K562 (cell line): ENCODE measurements around the gene SH3D19. TPM values are rescaled to one million over a fixed set of nuclear protein-coding genes. Genes with fewer than 3 reads are reported as not detected.

Experiments used
- ATAC-seq: fragments of 200-7000 bp; cut with Tn5 transposase; 3 replicates; pipeline ENCODE4 v1.9.1; 2020; ENCODE audit warnings: moderate library complexity
- BruUV-seq: library from RNA; stranded (reverse); fragments of 400-500 nt; replicated peaks from 2 replicates; lab custom pipeline; 2021; lab: Mats Ljungman, UMichigan
- CTCF ChIA-PET: fragments of 300-600 bp; formaldehyde crosslinking; extraction: SDS; loops from one replicate; lab custom pipeline; 2021; ENCODE audit warnings: low intra/inter-chr PET ratio; lab: Yijun Ruan, JAX
- POLR2A ChIA-PET: fragments of 300-600, 350-650 bp; sonication (Branson Sonifier 250); formaldehyde crosslinking; extraction: SDS; loops from one replicate; lab custom pipeline; 2021; ENCODE audit warnings: antibody characterized with exemption, inconsistent platforms; lab: Yijun Ruan, JAX
- DNase-seq, 4 experiments: peaks; one replicate each; pipeline versions ENCODE4 v3.0.0 to v3.0.0-alpha.2; 2011 to 2018; ENCODE audit warnings: low spot score in 3 of 4, mixed read lengths in 3 of 4; ENCODE audit errors: extremely low read depth in 1 of 4
- FAIRE-seq: peaks from 2 replicates; lab custom pipeline; 2011; peaks lifted over from hg19 to GRCh38; lab: Jason Lieb, UNC
- H2AFZ ChIP-seq: 2 replicates; pipeline ENCODE4 v1.6.0; 2011; ENCODE audit warnings: low read depth, low read length, control low read depth, inconsistent platforms
- H3K27ac ChIP-seq: fragments of 200-600 bp; 3 replicates; pipeline ENCODE4 v1.8.0; 2011; ENCODE audit warnings: low read depth, mild to moderate bottlenecking, control low read depth, inconsistent platforms, low read length, moderate library complexity, mixed read lengths; ENCODE audit errors: extremely low read depth
- H3K27me3 ChIP-seq, 2 experiments: fragments of 300-600 bp in 1 of 2; 2 replicates in 1 of 2; 3 replicates in 1 of 2; pipeline versions ENCODE4 v1.6.0 to v1.8.0; 2011; ENCODE audit warnings: inconsistent platforms in 2 of 2, low read length in 2 of 2, mild to moderate bottlenecking in 1 of 2, mixed read lengths in 1 of 2, moderate library complexity in 1 of 2; ENCODE audit not compliant: control insufficient read depth in 2 of 2, insufficient read depth in 2 of 2
- H3K36me3 ChIP-seq: fragments of 300-600 bp; 3 replicates; pipeline ENCODE4 v1.8.0; 2011; ENCODE audit warnings: mild to moderate bottlenecking, low read length, inconsistent platforms; ENCODE audit not compliant: control insufficient read depth, insufficient read depth
- H3K4me1 ChIP-seq, 2 experiments: fragments of 200-600 bp in 1 of 2; replicated peaks in 1 of 2; 2 replicates in 1 of 2; 3 replicates in 1 of 2; pipeline versions ENCODE4 v1.5.1 to v1.8.0; 2011; ENCODE audit warnings: inconsistent platforms in 2 of 2, low read length in 2 of 2, mild to moderate bottlenecking in 1 of 2, mixed read lengths in 1 of 2, moderate library complexity in 1 of 2; ENCODE audit not compliant: control insufficient read depth in 2 of 2, insufficient read depth in 2 of 2
- H3K4me2 ChIP-seq: 2 replicates; pipeline ENCODE4 v1.6.1; 2011; ENCODE audit warnings: low read length, control low read depth, inconsistent platforms, mixed read lengths; ENCODE audit not compliant: insufficient read depth
- H3K4me3 ChIP-seq: fragments of 200-600 bp; sonication (generic), shearing (Covaris generic); 2 replicates; pipeline ENCODE4 v1.5.1; 2016; ENCODE audit warnings: control low read depth, inconsistent platforms
- H3K79me2 ChIP-seq: fragments of 200-600 bp; 3 replicates; pipeline ENCODE4 v1.8.0; 2011; ENCODE audit warnings: low read length, inconsistent platforms; ENCODE audit not compliant: control insufficient read depth, insufficient read depth
- H3K9ac ChIP-seq, 2 experiments: 2 replicates each; pipeline versions ENCODE4 v1.6.0 to v1.6.1; 2011; ENCODE audit warnings: low read depth in 2 of 2, low read length in 2 of 2, control low read depth in 1 of 2, inconsistent platforms in 1 of 2, mild to moderate bottlenecking in 1 of 2, mixed read lengths in 1 of 2; ENCODE audit not compliant: insufficient read depth in 1 of 2
- H3K9me1 ChIP-seq: one replicate; pipeline ENCODE4 v1.6.0; 2011; ENCODE audit warnings: inconsistent platforms, mild to moderate bottlenecking, low read length, moderate library complexity; ENCODE audit not compliant: control insufficient read depth, insufficient read depth
- H3K9me3 ChIP-seq: replicated peaks from 2 replicates; pipeline ENCODE4 v1.5.1; 2011; ENCODE audit warnings: low read depth, low read length, inconsistent platforms; ENCODE audit not compliant: control insufficient read depth, insufficient read depth
- H4K20me1 ChIP-seq: replicated peaks from 2 replicates; pipeline ENCODE4 v1.6.1; 2011; ENCODE audit warnings: low read length, inconsistent platforms, mixed read lengths; ENCODE audit not compliant: control insufficient read depth, insufficient read depth
- CEBPB ChIP-seq: fragments of 450-650 bp; IDR thresholded peaks from 2 replicates; pipeline ENCODE4 v1.6.1; 2016; ENCODE audit warnings: missing genetic modification characterization, missing compliant biosample characterization
- FOXJ3 ChIP-seq: sonication (generic); formaldehyde crosslinking; IDR thresholded peaks from 2 replicates; pipeline ENCODE4 v1.4.0; 2020; ENCODE audit warnings: mild to moderate bottlenecking, missing genetic modification reagents
- HMBOX1 ChIP-seq: sonication (generic); IDR thresholded peaks from 2 replicates; pipeline ENCODE4 v1.6.1; 2016
- MTA1 ChIP-seq: fragments of 450-650 bp; IDR thresholded peaks from 2 replicates; pipeline ENCODE4 v1.6.1; 2017; ENCODE audit warnings: borderline replicate concordance
- NFE2L1 ChIP-seq: fragments of 450-650 bp; IDR thresholded peaks from 2 replicates; pipeline ENCODE4 v1.6.1; 2016; ENCODE audit warnings: missing genetic modification characterization, low read depth, mild to moderate bottlenecking, missing compliant biosample characterization, moderate library complexity, borderline replicate concordance
- NR2F6 ChIP-seq: fragments of 450-650 bp; formaldehyde crosslinking; IDR thresholded peaks from 2 replicates; pipeline ENCODE4 v1.4.0; 2020; ENCODE audit warnings: mild to moderate bottlenecking
- PRPF4 ChIP-seq: fragments of 200-400 bp; formaldehyde crosslinking; IDR thresholded peaks from one replicate; pipeline ENCODE4 v1.6.1; 2017; ENCODE audit warnings: low read length, low read depth, mild to moderate bottlenecking; ENCODE audit not compliant: insufficient read depth, poor library complexity, severe bottlenecking
- RB1 ChIP-seq: fragments of 450-650 bp; IDR thresholded peaks from 2 replicates; pipeline ENCODE4 v1.6.1; 2017; ENCODE audit warnings: low read depth, mild to moderate bottlenecking
- SMARCA4 ChIP-seq: fragments of 450-650 bp; IDR thresholded peaks from 2 replicates; pipeline ENCODE4 v1.6.1; 2016
- SMC3 ChIP-seq: conservative IDR thresholded peaks from 2 replicates; pipeline ENCODE4 v1.6.1; 2011; ENCODE audit warnings: low read depth, low read length, improper control_type of control experiment; ENCODE audit not compliant: insufficient read depth
- TAF15 ChIP-seq: fragments of 200-400 bp; formaldehyde crosslinking; IDR thresholded peaks from 2 replicates; pipeline ENCODE4 v1.6.1; 2017; ENCODE audit warnings: mild to moderate bottlenecking, low read depth, low read length, moderate library complexity
- TCF3 ChIP-seq: sonication (generic); formaldehyde crosslinking; IDR thresholded peaks from 2 replicates; pipeline ENCODE4 v1.4.0; 2020; ENCODE audit warnings: mild to moderate bottlenecking, missing genetic modification reagents
- ZBTB17 ChIP-seq: fragments of 450-650 bp; formaldehyde crosslinking; IDR thresholded peaks from 2 replicates; pipeline ENCODE4 v1.4.0; 2020; ENCODE audit warnings: mild to moderate bottlenecking
- ZBTB43 ChIP-seq: sonication (generic); formaldehyde crosslinking; IDR thresholded peaks from 2 replicates; pipeline ENCODE4 v1.8.0; 2023; ENCODE audit warnings: mild to moderate bottlenecking, missing genetic modification reagents
- ZNF12 ChIP-seq: sonication (generic); formaldehyde crosslinking; IDR thresholded peaks from 2 replicates; pipeline ENCODE4 v1.4.0; 2020; ENCODE audit warnings: mild to moderate bottlenecking, missing genetic modification reagents
- WGBS: fragments of 100-300 bp; shearing (Covaris generic); methylation state at CpG from one replicate; pipeline ENCODE4 v1.1.6; 2016; ENCODE audit warnings: low coverage, mixed read lengths; ENCODE audit not compliant: insufficient coverage; ENCODE audit errors: missing lambda C conversion rate; 5-methylcytosine and 5-hydroxymethylcytosine counted together
- in situ Hi-C: fragments of 300-500 bp; cut with MboI; formaldehyde crosslinking; loops from 4 replicates; pipeline ENCODE4 v1.15.0; 2018; ENCODE audit warnings: inconsistent platforms, mixed read lengths
- intact Hi-C: fragments of 100-400 bp; cut with micrococcal nuclease; formaldehyde crosslinking; loops from 2 replicates; pipeline ENCODE4 v1.14.2; 2022
- polyA plus RNA-seq, 8 experiments: library from polyadenylated mRNA; depleted of rRNA in 4 of 8; stranded (reverse) in 5 of 8; unstranded in 3 of 8; fragments of >200 nt; fragmentation: Nextera tagmentation in 2 of 8; fragmentation: Illumina TruSeq in 1 of 8; extraction: Ambion mirVana in 2 of 8; extraction: Trizol in 1 of 8; gene quantifications; 2 replicates each; pipeline versions ENCODE4 v1.2.1 to v1.2.3, GENCODE V29; 2011 to 2014; ENCODE audit warnings: inconsistent platforms in 1 of 8, missing spikeins in 1 of 8
- total RNA-seq, 7 experiments: library from RNA; depleted of rRNA in 6 of 7; stranded (reverse); fragments of >200 nt in 6 of 7; fragmentation: Illumina TruSeq in 2 of 7; extraction: Trizol in 2 of 7; gene quantifications; 2 replicates each; pipeline versions ENCODE4 v1.2.1 to v1.2.3, GENCODE V29; 2011 to 2021; ENCODE audit warnings: low replicate concordance in 1 of 7

The SH3D19 gene
- total and polyA plus RNA-seq, 9 of the 15 experiments (the other 6 are each of a cell fraction or from before 2014, with no cell fraction given), result 0.42 to 2.2 (median 1.1) TPM; not detected in 6

- WGBS, result 1% methylated on average over 4 of the region's 4 CpGs
- Histone ChIP-seq H3K79me2 (no peaks in the 10 kb centered on the region), H3K9me3 (no peaks in the 10 kb centered on the region), H3K4me2 (no peak overlapping the region), H3K9ac (no peak overlapping the region), H4K20me1 (no peaks in the 10 kb centered on the region), H3K4me3 (no peak overlapping the region), H3K27me3 (peaks cover 4 to 8% of the 10 kb centered on the region in 2 experiments; a peak in 1 of 5 replicates), H3K4me1 (no peaks in the 10 kb centered on the region), H3K27ac (no peak overlapping the region), H3K9me1 (no peaks in the 10 kb centered on the region), H3K36me3 (no peaks in the 10 kb centered on the region), H2AFZ (no peak overlapping the region)
- DNase-seq (no peak), ATAC-seq (no peak), FAIRE-seq (no peak)
- ChIA-PET POLR2A (no interaction called here), CTCF (no interaction called here)
- intact Hi-C loops (loop anchor here (5.0 kb wide), 1 partner anchor 49 kb away; no protein-coding TSS in a partner anchor), in situ Hi-C loops (no loop called here)
- no TSS peak for BruUV-seq
- no peak for TF ChIP-seq TCF3
- TF ChIP-seq NR2F6 (CRISPR knock-in tag), result no peak
- no peak for TF ChIP-seq HMBOX1
- no peak for TF ChIP-seq SMARCA4
- TF ChIP-seq ZBTB17 (CRISPR knock-in tag), result no peak
- no peak for TF ChIP-seq TAF15
- no peak for TF ChIP-seq ZNF12 (CRISPR knock-in tag)
- no peak for TF ChIP-seq CEBPB (tag)
- no peak for TF ChIP-seq MTA1
- no peak for TF ChIP-seq PRPF4
- no peak for TF ChIP-seq FOXJ3 (CRISPR knock-in tag)
- TF ChIP-seq NFE2L1 (tag), result no peak
- no peak for TF ChIP-seq ZBTB43
- TF ChIP-seq RB1, result no peak
- TF ChIP-seq SMC3, result no peak
These were observed 158.8 kb downstream of the SH3D19 start for GRCh38 chr4:151166636-151167035.
